NCI-H748 treated with DMSO at 0.1 percent for 48 hours (cell line): ENCODE data around the gene PTPN5.

ENCODE experiments used
- DNase-seq: peaks from one replicate; lab custom pipeline; 2025; lab: John Stamatoyannopoulos, UW

Gene PTPN5

GRCh38 chr11:18773104-18773503 is 18.5 kb downstream of the PTPN5 start:
- no peak for DNase-seq

DNA sequence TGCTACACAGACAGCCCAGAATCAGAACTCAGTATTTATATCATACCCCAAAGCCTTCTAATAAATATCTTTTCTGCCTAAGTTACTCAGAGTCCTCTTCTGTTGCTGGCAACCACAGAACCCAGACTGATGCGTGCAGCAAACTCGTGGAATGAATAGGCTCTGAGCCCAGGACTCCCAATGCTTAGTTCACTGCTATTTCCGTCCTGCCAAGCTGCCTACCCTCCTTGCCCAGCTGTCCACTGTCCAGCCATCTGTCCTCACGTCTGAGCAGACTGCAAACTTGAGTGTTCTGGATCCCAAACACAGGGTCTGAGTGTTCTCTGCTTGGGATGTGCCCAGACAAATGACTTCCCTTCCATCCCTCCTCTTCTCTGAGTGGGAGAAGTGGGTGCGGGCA is 19.4 kb downstream of the PTPN5 start:
- DNase-seq: no peak

DNA sequence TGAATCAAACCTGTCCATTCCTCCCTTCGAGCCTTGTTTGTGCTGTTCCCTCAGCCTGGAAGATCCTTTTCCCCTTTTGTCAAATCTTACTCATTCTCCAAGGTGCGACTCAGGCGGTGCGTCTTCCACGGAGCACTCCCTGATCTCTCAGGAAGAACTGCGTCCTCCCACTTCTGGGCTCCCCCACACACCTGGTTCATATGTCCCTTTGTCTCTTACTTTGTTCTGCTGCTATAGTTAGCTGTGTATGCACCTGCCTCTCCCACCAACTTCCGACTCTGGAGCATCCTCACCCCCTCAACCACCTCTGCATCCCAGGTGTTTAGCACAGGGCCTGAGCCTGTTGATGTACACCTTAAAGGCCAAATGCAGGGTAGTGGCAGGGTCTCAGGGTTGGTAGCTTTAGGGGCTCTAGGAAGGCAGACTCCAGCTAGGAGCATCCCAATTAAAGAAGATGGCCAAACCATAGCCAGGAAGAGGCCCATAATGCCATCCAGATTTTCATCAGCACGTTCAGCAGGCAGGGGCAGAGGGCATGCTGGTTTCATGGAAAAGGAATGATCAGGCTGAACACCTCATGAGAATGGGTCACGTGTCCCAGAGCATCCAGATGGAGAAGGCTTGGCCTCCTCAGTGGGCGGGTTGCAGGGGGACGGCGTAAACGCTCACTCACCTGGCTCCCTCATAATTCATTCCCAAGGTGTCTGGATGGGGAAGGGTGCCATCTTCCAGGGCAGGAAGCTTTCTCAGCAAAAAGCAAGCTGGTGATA is 20.1 kb downstream of the PTPN5 start:
- no peak for DNase-seq

GRCh38 chr11:18770479-18771125 is 21.0 kb downstream of the PTPN5 start:
- DNase-seq: no peak

- DNase-seq: no peak
These were observed 21.7 kb downstream of the PTPN5 start for GRCh38 chr11:18769802-18770456.

DNA sequence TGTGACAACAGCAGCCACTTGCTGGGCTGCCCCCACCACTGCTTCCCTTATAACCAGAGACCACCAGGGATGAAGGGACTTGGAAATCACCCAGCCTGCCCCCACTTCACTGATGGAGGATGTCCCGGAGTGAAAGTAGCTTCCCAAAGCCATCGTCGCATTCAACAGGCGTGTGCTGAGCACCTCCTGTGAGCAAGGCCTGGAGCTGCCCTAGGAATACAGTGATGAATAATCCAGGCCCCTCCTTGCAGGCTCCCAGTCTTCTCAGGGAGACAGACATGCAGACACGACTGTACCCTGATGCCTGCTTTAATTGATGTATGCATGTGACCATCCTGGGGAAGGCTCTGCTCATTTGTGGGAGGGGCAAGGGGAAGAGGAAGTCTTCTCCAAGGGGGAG is 22.6 kb downstream of the PTPN5 start:
- DNase-seq: no peak

- no peak for DNase-seq
These were observed 23.1 kb downstream of the PTPN5 start for GRCh38 chr11:18768472-18768901.

- no peak for DNase-seq
These were observed 25.6 kb downstream of the PTPN5 start for GRCh38 chr11:18766015-18766414.

GRCh38 chr11:18765554-18765953 is 26.0 kb downstream of the PTPN5 start:
- DNase-seq: no peak

DNA sequence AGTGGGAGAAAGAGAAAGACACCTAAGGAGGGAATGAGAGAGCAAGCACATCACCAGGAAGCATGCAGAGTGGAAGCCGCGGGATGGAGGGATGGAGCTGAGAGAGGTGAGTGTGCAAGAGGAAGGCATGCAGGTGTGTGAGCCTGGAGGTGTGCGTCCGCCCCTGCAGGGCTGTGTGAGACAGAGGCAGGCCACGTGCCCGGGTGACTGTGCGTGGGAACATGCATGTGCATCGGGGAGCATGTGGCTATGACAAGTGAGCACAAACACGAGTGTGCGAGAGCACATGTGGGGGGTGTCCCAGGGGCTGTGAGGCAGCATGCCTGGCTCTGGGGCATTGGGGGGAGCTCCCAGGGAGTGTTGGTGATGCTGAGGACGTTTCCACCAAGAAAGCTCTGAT is 29.9 kb downstream of the PTPN5 start:
- no peak for DNase-seq

DNA sequence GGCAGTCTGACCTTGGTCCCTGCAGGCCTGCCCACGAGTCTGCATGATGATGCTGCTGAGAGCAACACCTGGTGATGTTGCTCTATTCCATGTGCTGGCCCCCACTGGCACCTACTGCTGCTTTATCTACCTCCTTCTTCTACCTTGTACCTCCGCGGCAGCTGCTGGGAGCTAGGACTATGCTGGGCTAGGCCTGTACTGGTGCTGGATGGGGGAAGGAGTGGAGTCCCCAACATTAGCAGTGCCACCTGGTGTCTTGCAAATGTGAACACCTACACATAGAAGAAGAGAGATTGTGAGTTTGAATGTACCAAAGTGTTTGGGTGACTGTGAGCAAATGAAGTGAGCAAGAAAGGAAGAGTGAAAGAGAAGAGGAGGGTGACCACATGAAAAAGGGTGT is 30.5 kb downstream of the PTPN5 start:
- DNase-seq: no peak

DNA sequence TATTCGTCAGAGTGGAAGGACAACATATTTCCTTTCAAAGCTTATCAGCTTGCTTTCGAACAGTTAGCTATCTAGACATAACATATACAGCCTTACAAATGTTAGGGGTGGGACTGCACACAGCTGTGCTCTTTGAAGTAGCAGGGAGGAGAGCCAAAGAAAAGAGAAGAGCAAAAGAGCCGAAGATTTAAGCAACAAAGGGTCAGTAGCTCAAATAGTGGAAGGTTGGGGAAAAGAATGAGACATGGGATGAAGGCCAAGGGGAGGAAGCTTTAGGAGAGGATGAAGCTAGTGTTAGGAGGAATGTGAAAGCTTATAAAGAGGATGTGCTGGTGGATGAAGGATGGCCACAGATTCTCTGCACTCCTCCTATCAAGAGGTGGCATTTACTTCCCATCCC is 33.8 kb downstream of the PTPN5 start:
- no peak for DNase-seq

GRCh38 chr11:18756889-18757288 is 34.7 kb downstream of the PTPN5 start:
- DNase-seq: no peak

GRCh38 chr11:18754308-18754707 is 37.3 kb downstream of the PTPN5 start:
- DNase-seq: no peak

- peak; percentile 15 for DNase-seq
These were observed 39.1 kb downstream of the PTPN5 start for GRCh38 chr11:18752502-18752901.

DNA sequence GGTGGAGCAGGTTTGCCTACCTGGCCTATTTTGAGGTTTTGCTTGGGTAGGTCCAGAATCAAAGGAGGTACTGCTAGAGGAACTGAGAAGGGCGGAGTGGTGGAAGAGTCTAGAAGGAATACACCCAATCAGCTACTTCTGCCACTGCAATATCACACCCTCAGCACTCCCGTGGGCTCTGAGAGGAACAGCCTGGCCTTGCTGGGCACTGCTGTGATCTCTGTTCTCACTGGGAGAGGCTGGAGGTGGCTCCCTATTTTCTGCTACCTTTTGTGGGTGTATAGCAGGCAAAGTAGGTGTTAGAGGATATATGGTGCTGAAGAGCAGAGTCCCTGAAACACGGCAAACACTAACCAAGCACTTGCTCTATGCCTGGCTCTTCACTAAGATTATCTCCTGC is 40.7 kb downstream of the PTPN5 start:
- no peak for DNase-seq

DNA sequence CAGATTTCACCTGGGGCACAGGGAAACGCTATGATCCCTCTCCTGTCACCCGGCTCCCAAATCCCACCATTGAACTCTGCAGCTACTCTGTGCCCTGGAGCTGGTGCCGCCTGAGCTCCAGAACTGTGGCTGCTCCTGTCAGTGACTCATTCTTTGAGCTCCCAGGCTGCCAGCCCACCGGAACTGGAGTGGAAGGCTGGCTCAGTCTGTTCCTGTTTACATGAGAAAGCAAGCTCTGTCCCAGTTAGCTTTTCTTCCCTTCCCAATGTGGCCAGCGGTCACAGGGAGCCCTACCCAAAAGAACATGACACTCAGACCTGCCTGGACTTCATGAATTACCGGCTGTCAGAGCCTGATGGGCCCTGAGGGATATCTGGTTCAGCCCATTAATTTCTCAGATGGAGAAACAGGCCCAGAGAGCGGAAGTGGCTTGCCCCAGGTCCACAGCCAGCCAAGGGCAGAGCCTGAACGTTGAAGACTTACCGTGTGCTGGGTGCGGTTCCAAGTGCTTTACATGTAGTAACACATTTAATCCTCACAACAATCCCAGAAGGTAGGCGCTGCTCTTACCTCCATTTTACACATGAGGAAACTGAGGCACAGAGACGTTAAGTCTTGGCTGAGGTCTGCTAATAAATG is 41.8 kb downstream of the PTPN5 start:
- no peak for DNase-seq

GRCh38 chr11:18748766-18749365 is 42.7 kb downstream of the PTPN5 start:
- DNase-seq: no peak

DNA sequence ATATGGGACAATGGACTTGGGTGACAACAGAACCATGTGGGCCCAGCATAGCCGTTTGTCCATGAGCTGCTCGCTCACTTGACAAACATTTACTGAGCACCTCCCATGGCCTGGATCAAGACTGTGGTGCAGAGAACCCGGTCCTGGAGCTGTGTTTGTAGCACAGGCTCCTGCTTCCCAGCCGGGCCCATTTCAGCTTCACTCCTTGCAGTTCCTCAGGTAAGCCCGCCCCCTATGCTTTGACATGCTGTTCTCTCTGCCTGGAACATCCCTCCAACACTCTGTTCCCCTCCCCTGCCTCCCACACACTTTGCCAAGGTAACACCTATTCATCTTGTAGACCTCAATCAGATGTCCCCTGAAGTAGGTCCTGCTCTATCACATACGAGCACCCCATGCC is 46.3 kb downstream of the PTPN5 start:
- no peak for DNase-seq

DNA sequence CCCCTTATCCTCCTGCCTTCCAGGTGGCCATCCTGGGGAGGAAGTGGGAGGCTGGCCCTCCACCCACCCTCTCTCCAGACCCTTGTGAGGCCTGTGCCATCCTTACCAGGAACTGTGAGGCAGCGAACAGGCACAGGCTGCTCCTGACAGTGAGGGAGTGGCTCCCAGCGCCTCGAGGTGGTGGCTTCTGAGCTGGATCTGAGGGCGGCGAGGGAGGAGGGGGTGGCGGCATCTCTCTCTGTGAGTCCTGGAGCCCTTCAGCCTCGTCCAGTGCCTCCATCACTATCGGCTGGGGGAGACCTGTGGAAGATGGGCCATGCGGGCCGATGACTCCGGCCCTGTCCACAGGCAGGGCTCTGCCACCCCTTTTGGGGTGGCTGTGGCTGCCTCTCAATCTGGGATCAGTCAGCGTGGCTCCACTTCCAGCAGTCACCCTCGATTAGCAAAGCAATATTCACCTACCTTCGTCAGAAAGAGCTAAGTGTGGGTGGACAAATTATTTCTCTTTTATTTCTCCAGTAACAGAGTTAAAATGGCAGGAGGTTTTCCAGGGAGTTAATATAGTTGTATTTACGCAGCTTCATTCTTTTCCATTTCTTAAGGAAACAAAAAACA is 47.6 kb downstream of the PTPN5 start:
- no peak for DNase-seq

- no peak for DNase-seq
These were observed 48.2 kb downstream of the PTPN5 start for GRCh38 chr11:18743365-18743764.

- no peak for DNase-seq
These were observed 49.8 kb downstream of the PTPN5 start for GRCh38 chr11:18741783-18742182.
